Spleen (tissue), 11 donors: Measurements from ENCODE around the gene RSAD1. TPM values are rescaled to one million over a fixed set of nuclear protein-coding genes. Genes with fewer than 3 reads are reported as not detected.

Experiments used
- DNase-seq: peaks from one replicate; pipeline ENCODE4 v3.0.0-alpha.2; 2020
- H3K27ac ChIP-seq, 8 donors: fragments of 200-600 bp; sonication (generic) in 7 of 8; 1 replicate in 4 of 8; 2 replicates in 4 of 8; pipeline versions ENCODE4 v1.5.0 to v1.8.0; 2016 to 2021; ENCODE audit warnings: inconsistent platforms in 4 of 8, mild to moderate bottlenecking in 4 of 8, moderate library complexity in 1 of 8
- H3K27me3 ChIP-seq, 7 donors: fragments of 200-600 bp; sonication (generic) in 6 of 7; replicated peaks in 1 of 7; 1 replicate in 4 of 7; 2 replicates in 3 of 7; pipeline versions ENCODE4 v1.5.0 to v1.8.0; 2016 to 2021; ENCODE audit warnings: inconsistent platforms in 3 of 7, mild to moderate bottlenecking in 1 of 7
- H3K36me3 ChIP-seq, 6 donors: fragments of 200-600 bp; sonication (generic) in 5 of 6; 1 replicate in 4 of 6; 2 replicates in 2 of 6; pipeline versions ENCODE4 v1.5.0 to v1.8.0; 2016 to 2021; ENCODE audit warnings: inconsistent platforms in 2 of 6
- H3K4me1 ChIP-seq, 6 donors: fragments of 200-600 bp; sonication (generic) in 5 of 6; 1 replicate in 3 of 6; 2 replicates in 3 of 6; pipeline versions ENCODE4 v1.5.0 to v1.8.0; 2016 to 2021; ENCODE audit warnings: inconsistent platforms in 3 of 6
- H3K4me3 ChIP-seq, 8 donors: fragments of 200-600 bp; sonication (generic) in 7 of 8; 1 replicate in 4 of 8; 2 replicates in 4 of 8; pipeline versions ENCODE4 v1.5.0 to v1.8.0; 2016 to 2021; ENCODE audit warnings: inconsistent platforms in 4 of 8, mild to moderate bottlenecking in 4 of 8, moderate library complexity in 2 of 8
- H3K9me3 ChIP-seq, 8 donors: fragments of 200-600 bp; sonication (generic) in 7 of 8; 1 replicate in 4 of 8; 2 replicates in 4 of 8; pipeline versions ENCODE4 v1.5.0 to v1.8.0; 2016 to 2021; ENCODE audit warnings: inconsistent platforms in 4 of 8
- POLR2A ChIP-seq, 3 donors: fragments of 450-650 bp; IDR thresholded peaks; one replicate each; pipeline ENCODE4 v1.5.1; 2017; ENCODE audit warnings: antibody characterized with exemption in 3 of 3, mild to moderate bottlenecking in 1 of 3
- POLR2AphosphoS5 ChIP-seq, 3 donors: sonication (generic); formaldehyde crosslinking; IDR thresholded peaks; one replicate each; pipeline ENCODE4 v1.5.1; 2017; ENCODE audit warnings: antibody characterized with exemption in 3 of 3
- WGBS, 5 donors: extraction: QIAGEN DNeasy Blood & Tissue Kit in 3 of 5; methylation state at CpG; one replicate each; pipeline versions ENCODE4 v1.1.5 to v1.1.7; 2013 to 2018; 5-methylcytosine and 5-hydroxymethylcytosine counted together
- intact Hi-C: fragments of 100-400 bp; cut with DNase I; formaldehyde crosslinking; loops from one replicate; pipeline ENCODE4 v1.15.0; 2023; ENCODE audit warnings: low total_unique reads
- polyA plus RNA-seq, 3 donors: library from polyadenylated mRNA; stranded (reverse); fragments of 200-250 nt; gene quantifications; one replicate each; pipeline ENCODE4 v1.2.1, GENCODE V29; 2013
- total RNA-seq, 7 donors: library from RNA; depleted of rRNA in 3 of 7; stranded (reverse); fragments of >200 nt in 3 of 7; fragmentation: NEBNext Ultra II Directional in 4 of 7; extraction: Animal tissue kit (Norgen Biotek cat#: 25700) in 4 of 7; gene quantifications; one replicate each; pipeline versions ENCODE4 v1.1.0 to v1.2.1, GENCODE V29; 2016 to 2021
- TF ChIP-seq, protein P1 (sequence below), 11 experiments: fragments of 200-600 bp in 7 of 11; fragments of 450-650 bp in 4 of 11; sonication (generic) in 4 of 11; IDR thresholded peaks in 8 of 11; conservative IDR thresholded peaks in 3 of 11; 1 replicate in 7 of 11; 2 replicates in 4 of 11; pipeline versions ENCODE4 v1.4.0 to v1.8.0; 2016 to 2021; ENCODE audit warnings: antibody characterized with exemption in 11 of 11, inconsistent platforms in 4 of 11, mild to moderate bottlenecking in 1 of 11
- donor health status: healthy with polysubstance abuse.
- donor health status: DM: no; HTN: no; CAD: no; lungs with moderate emphysema.
- donor health status: DM: no; HTN: no; CAD: no.
- donor health status: Bipolar disorder and iron deficiency.
- donor health status: healthy.
- donor health status: DM: no; HTN: no; CAD: no.
- donor health status: DM: yes; HTN: yes; CAD: no.

RSAD1 gene
- total and polyA plus RNA-seq, 10 donors = 24.1 to 56.2 (median 38.8) TPM

GRCh38 chr17:50447870-50448595 lies 30.6 kb upstream of the RSAD1 start:
- intact Hi-C loops = no loop called here
- no peak for DNase-seq
- no peak overlapping the region for H3K4me3 ChIP-seq

GRCh38 chr17:50448643-50449042 lies 30.0 kb upstream of the RSAD1 start:
- no peak for DNase-seq
- intact Hi-C loops = no loop called here
- 68 to 89% (median 78%) methylated on average over 2 of the region's 2 CpGs for WGBS, 5 donors
- Histone ChIP-seq H3K36me3 (peaks cover 0 to 22% (median 0%) of the 10 kb centered on the region in 6 donors), H3K27me3 (no peaks in the 10 kb centered on the region), H3K4me3 (no peak overlapping the region), H3K9me3 (no peaks in the 10 kb centered on the region), H3K4me1 (peaks cover 0 to 19% (median 7%) of the 10 kb centered on the region in 6 donors), H3K27ac (no peak overlapping the region)
- no peak for TF ChIP-seq POLR2AphosphoS5 (IDR thresholded peaks at IDR 0.05)
- TF ChIP-seq, protein P1, sequence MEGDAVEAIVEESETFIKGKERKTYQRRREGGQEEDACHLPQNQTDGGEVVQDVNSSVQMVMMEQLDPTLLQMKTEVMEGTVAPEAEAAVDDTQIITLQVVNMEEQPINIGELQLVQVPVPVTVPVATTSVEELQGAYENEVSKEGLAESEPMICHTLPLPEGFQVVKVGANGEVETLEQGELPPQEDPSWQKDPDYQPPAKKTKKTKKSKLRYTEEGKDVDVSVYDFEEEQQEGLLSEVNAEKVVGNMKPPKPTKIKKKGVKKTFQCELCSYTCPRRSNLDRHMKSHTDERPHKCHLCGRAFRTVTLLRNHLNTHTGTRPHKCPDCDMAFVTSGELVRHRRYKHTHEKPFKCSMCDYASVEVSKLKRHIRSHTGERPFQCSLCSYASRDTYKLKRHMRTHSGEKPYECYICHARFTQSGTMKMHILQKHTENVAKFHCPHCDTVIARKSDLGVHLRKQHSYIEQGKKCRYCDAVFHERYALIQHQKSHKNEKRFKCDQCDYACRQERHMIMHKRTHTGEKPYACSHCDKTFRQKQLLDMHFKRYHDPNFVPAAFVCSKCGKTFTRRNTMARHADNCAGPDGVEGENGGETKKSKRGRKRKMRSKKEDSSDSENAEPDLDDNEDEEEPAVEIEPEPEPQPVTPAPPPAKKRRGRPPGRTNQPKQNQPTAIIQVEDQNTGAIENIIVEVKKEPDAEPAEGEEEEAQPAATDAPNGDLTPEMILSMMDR (IDR thresholded peaks at IDR 0.05 in 8 of 11, conservative IDR thresholded peaks at IDR 0.05 in 3 of 11) = no peak
- no peak for TF ChIP-seq POLR2A (IDR thresholded peaks at IDR 0.05)

More at GRCh38 chr17:50447870-50448595, 30.6 kb upstream of the RSAD1 start:
- H3K4me1 ChIP-seq = peaks cover 0 to 21% (median 7%) of the 10 kb centered on the region in 6 donors
- H3K27me3 ChIP-seq = no peaks in the 10 kb centered on the region
- 90 to 96% (median 93%) methylated on average over 7 of the region's 7 CpGs for WGBS, 5 donors
- peaks cover 0 to 22% (median 0%) of the 10 kb centered on the region in 6 donors for H3K36me3 ChIP-seq
- TF ChIP-seq, protein P1 (IDR thresholded peaks at IDR 0.05 in 8 of 11, conservative IDR thresholded peaks at IDR 0.05 in 3 of 11) = no peak
- no peak for TF ChIP-seq POLR2A (IDR thresholded peaks at IDR 0.05)
- no peak for TF ChIP-seq POLR2AphosphoS5 (IDR thresholded peaks at IDR 0.05)
- H3K27ac ChIP-seq = no peak overlapping the region
- no peaks in the 10 kb centered on the region for H3K9me3 ChIP-seq

DNA sequence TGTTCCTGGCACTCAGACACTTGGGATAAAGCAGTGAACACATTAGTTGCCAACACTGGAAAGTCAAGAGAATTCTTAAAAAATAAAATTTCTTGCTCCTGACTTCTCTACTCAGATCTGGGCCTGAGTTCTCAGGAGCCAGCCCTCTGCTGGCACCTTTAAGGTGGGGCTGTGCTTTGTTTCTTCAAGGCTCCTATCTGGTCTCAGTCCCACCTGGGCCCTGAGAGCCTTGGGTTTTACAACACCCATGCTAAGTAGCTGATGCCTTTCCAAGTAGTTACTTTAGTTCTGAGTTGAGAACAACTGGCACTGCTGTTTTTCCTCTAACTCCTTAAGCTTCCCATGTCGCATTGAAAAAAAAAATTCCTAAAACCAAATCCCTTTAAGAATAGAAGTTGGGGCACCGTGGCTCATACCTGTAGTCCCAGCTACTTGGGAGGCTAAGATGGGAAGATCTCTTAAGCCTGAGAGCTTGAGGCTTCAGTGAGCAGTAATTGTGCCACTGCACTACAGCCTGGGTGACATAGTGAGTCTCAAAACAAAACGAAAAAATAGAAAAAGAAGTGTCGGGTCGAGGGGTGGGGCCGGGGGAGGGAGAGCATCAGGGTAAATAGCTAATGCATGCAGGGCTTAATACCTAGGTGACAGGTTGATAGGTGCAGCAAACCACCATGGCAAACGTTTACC lies 26.6 kb upstream of the RSAD1 start:
- Histone ChIP-seq H3K9me3 (no peaks in the 10 kb centered on the region), H3K27ac (peak overlapping the region in 1 of 8 donors; percentile 11), H3K36me3 (peaks cover 0 to 29% (median 0%) of the 10 kb centered on the region in 6 donors), H3K4me3 (no peak overlapping the region), H3K4me1 (peaks cover 0 to 19% (median 7%) of the 10 kb centered on the region in 6 donors), H3K27me3 (no peaks in the 10 kb centered on the region)
- TF ChIP-seq POLR2AphosphoS5 (IDR thresholded peaks at IDR 0.05) (no peak), POLR2A (IDR thresholded peaks at IDR 0.05) (no peak)
- TF ChIP-seq, protein P1 (IDR thresholded peaks at IDR 0.05 in 8 of 11, conservative IDR thresholded peaks at IDR 0.05 in 3 of 11) = no peak
- no peak for DNase-seq
- intact Hi-C loops = no loop called here
- 52 to 71% (median 59%) methylated on average over 7 of the region's 7 CpGs for WGBS, 5 donors
